ENCODE results near the gene RNPEP.
A peak's percentile ranks its signal among the peaks of the same experiment; 100 is the strongest.

Gene RNPEP

GRCh38 chr1:201990427-201990826 is 8.0 kb downstream of the RNPEP start:
- Histone ChIP-seq H3K27me3 (ENCODE audit: control insufficient read depth, insufficient read depth, low read length) (no peaks in the 10 kb centered on the region), H3K4me3 (ENCODE audit: low read depth, low read length) (no peak overlapping the region), H3K36me3 (ENCODE audit: control insufficient read depth, insufficient read depth, low read length) (peaks cover 62% of the 10 kb centered on the region), H3K9me3 (ENCODE audit: control insufficient read depth, insufficient read depth, low read length) (no peaks in the 10 kb centered on the region), H3K9ac (ENCODE audit: low read depth, low read length) (no peak overlapping the region), H3K4me1 (ENCODE audit: control insufficient read depth, insufficient read depth, low read length) (no peaks in the 10 kb centered on the region), H3K27ac (ENCODE audit: low read depth, low read length) (no peak overlapping the region)

- Histone ChIP-seq H3K9ac (ENCODE audit: low read depth, low read length) (no peak overlapping the region), H3K36me3 (ENCODE audit: control insufficient read depth, insufficient read depth, low read length) (peaks cover 82% of the 10 kb centered on the region), H3K27ac (ENCODE audit: low read depth, low read length) (no peak overlapping the region), H3K4me3 (ENCODE audit: low read depth, low read length) (no peak overlapping the region), H3K4me1 (ENCODE audit: control insufficient read depth, insufficient read depth, low read length) (no peaks in the 10 kb centered on the region), H3K9me3 (ENCODE audit: control insufficient read depth, insufficient read depth, low read length) (no peaks in the 10 kb centered on the region), H3K27me3 (ENCODE audit: control insufficient read depth, insufficient read depth, low read length) (no peaks in the 10 kb centered on the region)
Observed at GRCh38 chr1:201999625-202000238, 17.3 kb downstream of the RNPEP start.

- Histone ChIP-seq H3K27me3 (ENCODE audit: control insufficient read depth, insufficient read depth, low read length) (no peaks in the 10 kb centered on the region), H3K4me1 (ENCODE audit: control insufficient read depth, insufficient read depth, low read length) (peaks cover 15% of the 10 kb centered on the region), H3K4me3 (ENCODE audit: low read depth, low read length) (no peak overlapping the region), H3K9ac (ENCODE audit: low read depth, low read length) (no peak overlapping the region), H3K27ac (ENCODE audit: low read depth, low read length) (no peak overlapping the region), H3K36me3 (ENCODE audit: control insufficient read depth, insufficient read depth, low read length) (peaks cover 67% of the 10 kb centered on the region), H3K9me3 (ENCODE audit: control insufficient read depth, insufficient read depth, low read length) (no peaks in the 10 kb centered on the region)
Observed at GRCh38 chr1:202002507-202002906, 20.1 kb downstream of the RNPEP start.

DNA sequence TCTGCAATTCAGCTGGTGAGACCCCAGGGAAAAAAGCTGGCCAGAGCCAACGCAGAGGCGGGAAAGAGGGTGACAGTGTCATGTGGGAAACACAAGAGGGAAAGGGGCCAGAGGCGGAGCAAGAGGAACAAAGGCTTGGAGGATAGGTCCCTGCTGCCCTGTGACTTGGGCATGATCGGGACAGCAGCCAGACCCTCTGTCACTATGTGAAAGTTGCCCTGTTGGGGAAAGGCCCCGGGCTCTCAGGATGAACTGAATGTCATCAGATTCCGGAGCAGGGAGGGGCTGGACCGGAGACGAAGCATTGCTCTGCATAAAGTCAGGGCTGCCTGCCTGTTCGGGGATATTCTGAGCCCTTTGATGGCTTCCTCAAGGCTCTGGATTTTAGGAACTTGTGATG is 22.3 kb downstream of the RNPEP start:
- H3K27me3 ChIP-seq (ENCODE audit: control insufficient read depth, insufficient read depth, low read length) = no peaks in the 10 kb centered on the region
- H3K4me1 ChIP-seq (ENCODE audit: control insufficient read depth, insufficient read depth, low read length) = peaks cover 29% of the 10 kb centered on the region
- H3K9ac ChIP-seq (ENCODE audit: low read depth, low read length) = no peak overlapping the region
- no peaks in the 10 kb centered on the region for H3K9me3 ChIP-seq (ENCODE audit: control insufficient read depth, insufficient read depth, low read length)
- H3K36me3 ChIP-seq (ENCODE audit: control insufficient read depth, insufficient read depth, low read length) = peaks cover 56% of the 10 kb centered on the region
- no peak overlapping the region for H3K27ac ChIP-seq (ENCODE audit: low read depth, low read length)
- H3K4me3 ChIP-seq (ENCODE audit: low read depth, low read length) = no peak overlapping the region

DNA sequence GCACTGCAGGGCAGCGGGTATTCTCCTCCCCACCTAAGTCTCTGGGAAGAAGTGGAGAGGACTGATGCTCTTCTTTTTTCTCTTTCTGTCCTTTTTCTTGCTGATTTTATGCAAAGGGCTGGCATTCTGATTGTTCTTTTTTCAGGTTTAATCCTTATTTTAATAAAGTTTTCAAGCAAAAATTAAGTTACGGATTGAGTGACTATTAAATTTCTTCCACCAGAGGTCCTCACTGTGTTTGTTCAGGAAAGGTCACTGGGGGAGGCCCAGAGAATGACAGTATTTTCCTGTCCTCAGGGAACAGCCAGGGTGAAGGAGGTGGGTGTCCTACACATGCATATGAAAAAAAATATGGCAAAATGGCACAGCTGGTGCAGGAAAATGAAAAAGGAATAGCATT is 23.5 kb downstream of the RNPEP start:
- H3K4me1 ChIP-seq (ENCODE audit: control insufficient read depth, insufficient read depth, low read length) = peaks cover 39% of the 10 kb centered on the region
- no peaks in the 10 kb centered on the region for H3K9me3 ChIP-seq (ENCODE audit: control insufficient read depth, insufficient read depth, low read length)
- no peak overlapping the region for H3K4me3 ChIP-seq (ENCODE audit: low read depth, low read length)
- no peak overlapping the region for H3K27ac ChIP-seq (ENCODE audit: low read depth, low read length)
- no peak overlapping the region for H3K9ac ChIP-seq (ENCODE audit: low read depth, low read length)
- no peaks in the 10 kb centered on the region for H3K27me3 ChIP-seq (ENCODE audit: control insufficient read depth, insufficient read depth, low read length)
- peaks cover 45% of the 10 kb centered on the region for H3K36me3 ChIP-seq (ENCODE audit: control insufficient read depth, insufficient read depth, low read length)

DNA sequence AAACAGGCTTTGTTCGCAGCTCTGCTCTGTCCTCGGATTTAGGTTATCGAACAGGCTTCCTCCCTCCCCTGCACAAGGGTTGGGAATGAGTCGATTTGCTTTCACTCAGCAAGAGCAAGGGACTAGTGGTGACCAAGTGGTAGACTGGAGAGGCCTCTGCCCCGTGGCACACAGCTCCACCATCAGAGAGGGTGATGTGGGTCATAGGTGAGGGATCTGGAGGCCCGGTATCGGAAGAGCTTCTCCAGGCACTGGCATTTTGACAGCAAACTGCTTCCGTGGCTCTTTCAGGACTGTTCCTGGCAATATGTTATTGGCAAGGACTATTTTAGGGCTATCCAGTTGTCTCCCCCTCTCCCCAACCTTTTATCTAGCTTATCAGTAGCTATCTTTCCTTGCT is 24.9 kb downstream of the RNPEP start:
- Histone ChIP-seq H3K27me3 (ENCODE audit: control insufficient read depth, insufficient read depth, low read length) (no peaks in the 10 kb centered on the region), H3K4me3 (ENCODE audit: low read depth, low read length) (peak overlapping the region; percentile 49; the same call in 1 of the 2 replicates), H3K27ac (ENCODE audit: low read depth, low read length) (peak overlapping the region; percentile 72), H3K9me3 (ENCODE audit: control insufficient read depth, insufficient read depth, low read length) (no peaks in the 10 kb centered on the region), H3K36me3 (ENCODE audit: control insufficient read depth, insufficient read depth, low read length) (peaks cover 34% of the 10 kb centered on the region), H3K9ac (ENCODE audit: low read depth, low read length) (no peak overlapping the region), H3K4me1 (ENCODE audit: control insufficient read depth, insufficient read depth, low read length) (peaks cover 42% of the 10 kb centered on the region)

DNA sequence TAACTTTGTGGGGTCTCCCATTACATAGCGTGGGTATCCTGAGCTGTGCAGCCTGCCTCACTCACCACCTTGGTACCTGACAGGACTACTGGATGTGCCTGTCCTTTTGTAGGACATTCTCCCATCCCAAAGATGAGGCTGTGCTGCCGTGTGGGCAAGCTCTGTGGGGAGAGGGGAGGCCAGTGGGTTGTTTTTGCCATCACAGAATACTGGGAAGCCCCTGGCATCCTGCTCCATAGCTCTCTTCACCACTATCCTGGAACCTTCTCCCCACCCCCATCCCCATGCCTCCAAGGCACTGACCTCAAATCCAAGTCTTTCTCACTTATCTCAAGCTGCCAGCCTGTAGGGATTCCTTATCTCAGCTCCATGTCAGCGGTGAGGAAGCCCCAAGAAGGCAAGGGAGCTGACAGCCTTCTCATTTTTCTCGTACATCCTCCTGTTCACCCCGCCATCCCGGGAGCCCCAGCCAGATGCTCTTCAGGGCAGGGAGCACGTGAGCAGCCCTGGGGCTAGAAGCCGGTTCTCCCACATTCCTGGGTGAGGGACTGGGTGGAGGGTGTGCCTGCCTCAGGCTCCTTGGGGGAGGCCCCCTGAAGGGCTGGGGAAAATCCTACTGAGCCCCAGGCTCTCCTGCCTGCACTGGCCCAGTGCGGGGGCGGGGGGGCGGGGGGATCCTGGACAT is 25.5 kb downstream of the RNPEP start:
- H3K9me3 ChIP-seq (ENCODE audit: control insufficient read depth, insufficient read depth, low read length) = no peaks in the 10 kb centered on the region
- peak overlapping the region; percentile 31 for H3K9ac ChIP-seq (ENCODE audit: low read depth, low read length)
- H3K4me3 ChIP-seq (ENCODE audit: low read depth, low read length) = peak overlapping the region; percentile 49
- H3K36me3 ChIP-seq (ENCODE audit: control insufficient read depth, insufficient read depth, low read length) = peaks cover 30% of the 10 kb centered on the region
- H3K27ac ChIP-seq (ENCODE audit: low read depth, low read length) = peak overlapping the region; percentile 72
- no peaks in the 10 kb centered on the region for H3K27me3 ChIP-seq (ENCODE audit: control insufficient read depth, insufficient read depth, low read length)
- peaks cover 42% of the 10 kb centered on the region for H3K4me1 ChIP-seq (ENCODE audit: control insufficient read depth, insufficient read depth, low read length)

GRCh38 chr1:202009326-202010179 is 27.1 kb downstream of the RNPEP start:
- peak overlapping the region; percentile 85 for H3K27ac ChIP-seq (ENCODE audit: low read depth, low read length)

GRCh38 chr1:202010180-202011015 is 27.9 kb downstream of the RNPEP start, which contains the start of gene ELF3:
Gene ELF3, plus strand, starts transcription at chr1:202010587. Its CDS starts 550 bp downstream, at chr1:202011137.
- H3K9me3 ChIP-seq (ENCODE audit: control insufficient read depth, insufficient read depth, low read length) = no peaks in the 10 kb centered on the region
- peak within 1 kb of the TSS; percentile 59 for H3K9ac ChIP-seq (ENCODE audit: low read depth, low read length)
- peak within 1 kb of the TSS; percentile 71 for H3K4me3 ChIP-seq (ENCODE audit: low read depth, low read length)
- peak within 1 kb of the TSS; percentile 85 for H3K27ac ChIP-seq (ENCODE audit: low read depth, low read length)
- H3K4me1 ChIP-seq (ENCODE audit: control insufficient read depth, insufficient read depth, low read length) = peaks cover 39% of the 10 kb centered on the region
- H3K27me3 ChIP-seq (ENCODE audit: control insufficient read depth, insufficient read depth, low read length) = no peaks in the 10 kb centered on the region
- H3K36me3 ChIP-seq (ENCODE audit: control insufficient read depth, insufficient read depth, low read length) = peaks cover 28% of the 10 kb centered on the region

More at GRCh38 chr1:202009326-202010179, 27.1 kb downstream of the RNPEP start:
- H3K27me3 ChIP-seq (ENCODE audit: control insufficient read depth, insufficient read depth, low read length) = no peaks in the 10 kb centered on the region
- peak overlapping the region; percentile 21; the same call in 1 of the 2 replicates for H3K4me3 ChIP-seq (ENCODE audit: low read depth, low read length)
- H3K4me1 ChIP-seq (ENCODE audit: control insufficient read depth, insufficient read depth, low read length) = peaks cover 42% of the 10 kb centered on the region
- no peaks in the 10 kb centered on the region for H3K9me3 ChIP-seq (ENCODE audit: control insufficient read depth, insufficient read depth, low read length)
- H3K36me3 ChIP-seq (ENCODE audit: control insufficient read depth, insufficient read depth, low read length) = peaks cover 29% of the 10 kb centered on the region
- 0 out of 2 replicates have a peak overlapping the region, but pooled peaks have one; percentile 5 for H3K9ac ChIP-seq (ENCODE audit: low read depth, low read length)

GRCh38 chr1:202011994-202012393 is 29.5 kb downstream of the RNPEP start:
- Histone ChIP-seq H3K4me1 (ENCODE audit: control insufficient read depth, insufficient read depth, low read length) (peaks cover 32% of the 10 kb centered on the region), H3K4me3 (ENCODE audit: low read depth, low read length) (no peak overlapping the region), H3K9me3 (ENCODE audit: control insufficient read depth, insufficient read depth, low read length) (no peaks in the 10 kb centered on the region), H3K27ac (ENCODE audit: low read depth, low read length) (no peak overlapping the region), H3K9ac (ENCODE audit: low read depth, low read length) (no peak overlapping the region), H3K27me3 (ENCODE audit: control insufficient read depth, insufficient read depth, low read length) (no peaks in the 10 kb centered on the region), H3K36me3 (ENCODE audit: control insufficient read depth, insufficient read depth, low read length) (peaks cover 34% of the 10 kb centered on the region)
